HEK293T (cell line): ENCODE measurements around the gene SEPSECS.

Experiments
- CTCF ChIA-PET: fragments of 350-600 bp; formaldehyde crosslinking; extraction: SDS; loops from one replicate; lab custom pipeline; 2021; ENCODE audit warnings: antibody characterized with exemption, inconsistent platforms; lab: Yijun Ruan, JAX
- POLR2A ChIA-PET: fragments of 350-600 bp; formaldehyde crosslinking; extraction: SDS; loops from one replicate; lab custom pipeline; 2020; ENCODE audit warnings: antibody characterized with exemption, inconsistent platforms; lab: Yijun Ruan, JAX
- DNase-seq: peaks from one replicate; pipeline ENCODE4 v3.0.0; 2012; ENCODE audit warnings: mixed read lengths; ENCODE audit errors: extremely low spot score
- ARNT ChIP-seq: fragments of 450-650 bp; IDR thresholded peaks from 2 replicates; pipeline ENCODE4 v1.6.1; 2017; ENCODE audit warnings: mild to moderate bottlenecking
- BHLHE40 ChIP-seq: fragments of 450-650 bp; IDR thresholded peaks from 2 replicates; pipeline ENCODE4 v1.6.1; 2016; ENCODE audit warnings: mild to moderate bottlenecking, moderate library complexity, borderline replicate concordance
- CTBP1 ChIP-seq: fragments of 450-650 bp; IDR thresholded peaks from 2 replicates; pipeline ENCODE4 v1.6.1; 2016; ENCODE audit warnings: borderline replicate concordance
- ELF4 ChIP-seq: fragments of 450-650 bp; IDR thresholded peaks from 2 replicates; pipeline ENCODE4 v1.6.1; 2017; ENCODE audit warnings: antibody characterized with exemption
- FOXA1 ChIP-seq: fragments of 450-650 bp; IDR thresholded peaks from 2 replicates; pipeline ENCODE4 v1.6.1; 2016; ENCODE audit warnings: mild to moderate bottlenecking
- FOXK2 ChIP-seq: fragments of 450-650 bp; IDR thresholded peaks from 2 replicates; pipeline ENCODE4 v1.6.1; 2016; ENCODE audit warnings: mild to moderate bottlenecking
- FOXM1 ChIP-seq: fragments of 450-650 bp; IDR thresholded peaks from 2 replicates; pipeline ENCODE4 v1.6.1; 2017; ENCODE audit warnings: mild to moderate bottlenecking, borderline replicate concordance
- HDGF ChIP-seq: fragments of 450-650 bp; IDR thresholded peaks from 2 replicates; pipeline ENCODE4 v1.6.1; 2017; ENCODE audit warnings: antibody characterized with exemption, borderline replicate concordance
- L3MBTL2 ChIP-seq: fragments of 450-650 bp; conservative IDR thresholded peaks from 2 replicates; pipeline ENCODE4 v1.6.1; 2016; ENCODE audit warnings: mild to moderate bottlenecking
- LEF1 ChIP-seq: fragments of 450-650 bp; IDR thresholded peaks from 2 replicates; pipeline ENCODE4 v1.6.1; 2017; ENCODE audit warnings: mild to moderate bottlenecking, borderline replicate concordance
- NFRKB ChIP-seq: fragments of 450-650 bp; IDR thresholded peaks from 2 replicates; pipeline ENCODE4 v1.6.1; 2016; ENCODE audit warnings: mild to moderate bottlenecking, moderate library complexity
- PKNOX1 ChIP-seq: fragments of 450-650 bp; IDR thresholded peaks from 2 replicates; pipeline ENCODE4 v1.6.1; 2016
- SP1 ChIP-seq: fragments of 450-650 bp; IDR thresholded peaks from 2 replicates; pipeline ENCODE4 v1.6.1; 2017
- SUZ12 ChIP-seq: fragments of 450-650 bp; IDR thresholded peaks from 2 replicates; pipeline ENCODE4 v1.6.1; 2016; ENCODE audit warnings: mild to moderate bottlenecking
- TARDBP ChIP-seq: fragments of 450-650 bp; IDR thresholded peaks from 2 replicates; pipeline ENCODE4 v1.6.1; 2016
- ZNF384 ChIP-seq: fragments of 450-650 bp; IDR thresholded peaks from 2 replicates; pipeline ENCODE4 v1.6.1; 2016

SEPSECS gene

GRCh38 chr4:25081866-25082471 lies 78.3 kb downstream of the SEPSECS start:
- POLR2A ChIA-PET: no interaction called here
- no peak for TF ChIP-seq FOXM1
- no peak for TF ChIP-seq PKNOX1
- DNase-seq: no peak
- CTCF ChIA-PET: no interaction called here

GRCh38 chr4:25080571-25080970 lies 79.7 kb downstream of the SEPSECS start:
- ChIA-PET CTCF (no interaction called here), POLR2A (no interaction called here)
- TF ChIP-seq TARDBP (no peak), FOXM1 (no peak), L3MBTL2 (no peak), PKNOX1 (no peak), SUZ12 (no peak), SP1 (no peak), LEF1 (no peak), FOXA1 (no peak)
- DNase-seq: no peak

- no peak for DNase-seq
- TF ChIP-seq PKNOX1 (no peak), NFRKB (no peak), SUZ12 (no peak), BHLHE40 (no peak), ARNT (no peak), FOXM1 (no peak), SP1 (no peak), LEF1 (no peak), L3MBTL2 (no peak), ELF4 (no peak), FOXK2 (no peak)
- POLR2A ChIA-PET: no interaction called here
- CTCF ChIA-PET: no interaction called here
Observed at GRCh38 chr4:25078523-25078922, 81.7 kb downstream of the SEPSECS start.

GRCh38 chr4:25076625-25077398 lies 83.4 kb downstream of the SEPSECS start:
- ChIA-PET CTCF (no interaction called here), POLR2A (no interaction called here)
- TF ChIP-seq FOXA1: no peak
- TF ChIP-seq FOXK2: no peak
- no peak for TF ChIP-seq BHLHE40
- no peak for TF ChIP-seq NFRKB
- no peak for TF ChIP-seq L3MBTL2
- TF ChIP-seq ARNT: no peak
- TF ChIP-seq LEF1: no peak
- TF ChIP-seq SP1: no peak
- no peak for TF ChIP-seq HDGF
- no peak for TF ChIP-seq FOXM1
- TF ChIP-seq PKNOX1: no peak
- TF ChIP-seq CTBP1: no peak
- no peak for TF ChIP-seq TARDBP
- no peak for TF ChIP-seq SUZ12
- no peak for TF ChIP-seq ZNF384
- no peak for TF ChIP-seq ELF4
- no peak for DNase-seq

- no peak for DNase-seq
- ChIA-PET CTCF (no interaction called here), POLR2A (no interaction called here)
- TF ChIP-seq FOXA1 (no peak), ZNF384 (no peak), TARDBP (no peak), SP1 (no peak), LEF1 (no peak), SUZ12 (no peak), FOXK2 (no peak)
Observed at GRCh38 chr4:25075851-25076250, 84.4 kb downstream of the SEPSECS start.

- ChIA-PET POLR2A (no interaction called here), CTCF (interaction anchor here (0.5 to 0.7 kb wide), 2 partner anchors 173 to 291 kb away, joined by 3 to 4 read pairs; no protein-coding TSS in a partner anchor)
- no peak for TF ChIP-seq NFRKB
- TF ChIP-seq FOXA1: no peak
- TF ChIP-seq CTBP1: no peak
- no peak for TF ChIP-seq SUZ12
- TF ChIP-seq PKNOX1: no peak
- TF ChIP-seq HDGF: no peak
- TF ChIP-seq FOXM1: no peak
- no peak for TF ChIP-seq L3MBTL2
- no peak for TF ChIP-seq ARNT
- TF ChIP-seq ELF4: no peak
- no peak for TF ChIP-seq ZNF384
- no peak for TF ChIP-seq SP1
- no peak for TF ChIP-seq FOXK2
- TF ChIP-seq TARDBP: no peak
- no peak for TF ChIP-seq BHLHE40
Observed at GRCh38 chr4:25075129-25075528, 85.1 kb downstream of the SEPSECS start.

More at GRCh38 chr4:25075129-25075528, 85.1 kb downstream of the SEPSECS start:
- no peak for DNase-seq
